Peyer's patch (tissue), 4 donors: ENCODE results near the gene PGBD5. TPM values are rescaled to one million over a fixed set of nuclear protein-coding genes. Genes with fewer than 3 reads are reported as not detected.

Source experiments
- DNase-seq, 3 donors: peaks; one replicate each; pipeline ENCODE4 v3.0.0-alpha.2; 2017 to 2019
- H3K27ac ChIP-seq, 4 donors: fragments of 200-600 bp; sonication (generic); one replicate each; pipeline ENCODE4 v1.5.1; 2016 to 2019
- H3K27me3 ChIP-seq, 2 donors: fragments of 200-600 bp; sonication (generic); one replicate each; pipeline ENCODE4 v1.5.1; 2019
- H3K36me3 ChIP-seq, 3 donors: fragments of 200-600 bp; sonication (generic); one replicate each; pipeline ENCODE4 v1.5.1; 2016 to 2019
- H3K4me1 ChIP-seq, 4 donors: fragments of 200-600 bp; sonication (generic); one replicate each; pipeline ENCODE4 v1.5.1; 2016 to 2019
- H3K4me3 ChIP-seq, 4 donors: fragments of 200-600 bp; sonication (generic); 1 replicate in 3 of 4; 2 replicates in 1 of 4; pipeline ENCODE4 v1.5.1; 2016 to 2019; ENCODE audit warnings: mild to moderate bottlenecking in 1 of 4
- H3K9me3 ChIP-seq, 4 donors: fragments of 200-600 bp; sonication (generic); one replicate each; pipeline ENCODE4 v1.5.1; 2016 to 2019; ENCODE audit warnings: mild to moderate bottlenecking in 1 of 4
- CTCF ChIP-seq, 6 experiments: fragments of 450-650 bp in 4 of 6; fragments of 200-600 bp in 2 of 6; sonication (generic) in 1 of 6; IDR thresholded peaks; one replicate each; pipeline ENCODE4 v1.5.1; 2017 to 2019; ENCODE audit warnings: antibody characterized with exemption in 6 of 6, mild to moderate bottlenecking in 3 of 6, moderate library complexity in 1 of 6
- POLR2A ChIP-seq, 2 donors: fragments of 450-650 bp; IDR thresholded peaks; one replicate each; pipeline ENCODE4 v1.5.1; 2017; ENCODE audit warnings: antibody characterized with exemption in 2 of 2, mild to moderate bottlenecking in 2 of 2, moderate library complexity in 2 of 2
- total RNA-seq, 4 donors: library from RNA; depleted of rRNA; stranded (reverse); fragments of >200 nt; gene quantifications; one replicate each; pipeline ENCODE4 v1.1.0, GENCODE V29; 2016

PGBD5 gene
- total RNA-seq, 4 donors from 2014 or later, result under 0.01 to 4.1 (median 0.21) TPM

- no peak for TF ChIP-seq CTCF (IDR thresholded peaks at IDR 0.05)
- no peak for TF ChIP-seq POLR2A (IDR thresholded peaks at IDR 0.05)
- Histone ChIP-seq H3K27me3 (no peaks in the 10 kb centered on the region), H3K4me3 (no peak overlapping the region), H3K4me1 (no peaks in the 10 kb centered on the region), H3K9me3 (no peaks in the 10 kb centered on the region), H3K36me3 (no peaks in the 10 kb centered on the region), H3K27ac (no peak overlapping the region)
- no peak for DNase-seq
These were observed 64.2 kb downstream of the PGBD5 start for GRCh38 chr1:230361941-230362340.

- TF ChIP-seq CTCF (IDR thresholded peaks at IDR 0.05) (no peak), POLR2A (IDR thresholded peaks at IDR 0.05) (no peak)
- no peaks in the 10 kb centered on the region for H3K36me3 ChIP-seq
- no peaks in the 10 kb centered on the region for H3K4me1 ChIP-seq
- no peaks in the 10 kb centered on the region for H3K9me3 ChIP-seq
- no peak overlapping the region for H3K4me3 ChIP-seq
- no peak overlapping the region for H3K27ac ChIP-seq
- DNase-seq, result no peak
- H3K27me3 ChIP-seq, result no peaks in the 10 kb centered on the region
These were observed 66.0 kb downstream of the PGBD5 start for GRCh38 chr1:230359992-230360668.

- Histone ChIP-seq H3K36me3 (no peaks in the 10 kb centered on the region), H3K27ac (no peak overlapping the region), H3K4me1 (no peaks in the 10 kb centered on the region), H3K27me3 (no peaks in the 10 kb centered on the region), H3K9me3 (no peaks in the 10 kb centered on the region), H3K4me3 (no peak overlapping the region)
- no peak for DNase-seq
- TF ChIP-seq POLR2A (IDR thresholded peaks at IDR 0.05) (no peak), CTCF (IDR thresholded peaks at IDR 0.05) (no peak)
These were observed 69.0 kb downstream of the PGBD5 start for GRCh38 chr1:230356869-230357794.

- Histone ChIP-seq H3K27ac (no peak overlapping the region), H3K36me3 (no peaks in the 10 kb centered on the region), H3K4me1 (no peaks in the 10 kb centered on the region), H3K9me3 (no peaks in the 10 kb centered on the region), H3K27me3 (no peaks in the 10 kb centered on the region), H3K4me3 (no peak overlapping the region)
- TF ChIP-seq POLR2A (IDR thresholded peaks at IDR 0.05) (no peak), CTCF (IDR thresholded peaks at IDR 0.05) (no peak)
- no peak for DNase-seq
These were observed 69.9 kb downstream of the PGBD5 start for GRCh38 chr1:230356190-230356589.

- H3K9me3 ChIP-seq, result no peaks in the 10 kb centered on the region
- no peaks in the 10 kb centered on the region for H3K4me1 ChIP-seq
- H3K27ac ChIP-seq, result no peak overlapping the region
- H3K27me3 ChIP-seq, result no peaks in the 10 kb centered on the region
- no peak overlapping the region for H3K4me3 ChIP-seq
- TF ChIP-seq POLR2A (IDR thresholded peaks at IDR 0.05) (no peak), CTCF (IDR thresholded peaks at IDR 0.05) (no peak)
- no peaks in the 10 kb centered on the region for H3K36me3 ChIP-seq
- no peak for DNase-seq
These were observed 70.5 kb downstream of the PGBD5 start for GRCh38 chr1:230355594-230355993.
